Measurements from ENCODE around the gene ZNF787. TPM values are rescaled to one million over a fixed set of nuclear protein-coding genes. Genes with fewer than 3 reads are reported as not detected.

Gene ZNF787
- total RNA-seq, 4 donors from 2014 or later = 7.8 to 21.3 (median 14.2) TPM

- Histone ChIP-seq H3K4me3 (replicated peaks in 1 of 3) (no peak overlapping the region), H3K9me3 (no peaks in the 10 kb centered on the region), H3K27me3 (no peaks in the 10 kb centered on the region), H3K27ac (no peak overlapping the region), H3K4me1 (no peaks in the 10 kb centered on the region), H3K36me3 (peaks cover 3 to 4% of the 10 kb centered on the region in 2 donors)
- no peak for TF ChIP-seq CTCF (IDR thresholded peaks at IDR 0.05)
- no peak for TF ChIP-seq POLR2A (IDR thresholded peaks at IDR 0.05)
- intact Hi-C loops (cut with DNase I) = no loop called here
- 90 to 93% methylated on average over 14 of the region's 14 CpGs for WGBS, 2 donors
- no peak for DNase-seq
These were observed 31.8 kb downstream of the ZNF787 start for GRCh38 chr19:56089344-56089743.

GRCh38 chr19:56088497-56089215, 32.4 kb downstream of the ZNF787 start:
- Histone ChIP-seq H3K36me3 (peaks cover 3 to 4% of the 10 kb centered on the region in 2 donors), H3K9me3 (no peaks in the 10 kb centered on the region), H3K27ac (no peak overlapping the region), H3K27me3 (no peaks in the 10 kb centered on the region), H3K4me1 (no peaks in the 10 kb centered on the region), H3K4me3 (replicated peaks in 1 of 3) (no peak overlapping the region)
- DNase-seq = no peak
- 96 to 97% methylated on average over 53 to 62 of the region's 66 CpGs for WGBS, 2 donors
- intact Hi-C loops (cut with DNase I) = no loop called here
- TF ChIP-seq POLR2A (IDR thresholded peaks at IDR 0.05) = no peak
- TF ChIP-seq CTCF (IDR thresholded peaks at IDR 0.05) = no peak

GRCh38 chr19:56087647-56088496, 33.2 kb downstream of the ZNF787 start:
- DNase-seq = no peak
- WGBS, 2 donors = 88 to 89% methylated on average over 59 to 77 of the region's 104 CpGs

GRCh38 chr19:56086671-56087430, 34.2 kb downstream of the ZNF787 start:
- H3K36me3 ChIP-seq = peaks cover 3 to 4% of the 10 kb centered on the region in 2 donors
- no peaks in the 10 kb centered on the region for H3K27me3 ChIP-seq
- no peak overlapping the region for H3K27ac ChIP-seq
- intact Hi-C loops (cut with DNase I) = no loop called here
- TF ChIP-seq POLR2A (IDR thresholded peaks at IDR 0.05) = no peak
- no peak for TF ChIP-seq CTCF (IDR thresholded peaks at IDR 0.05)
- no peaks in the 10 kb centered on the region for H3K9me3 ChIP-seq
- H3K4me3 ChIP-seq (replicated peaks in 1 of 3) = no peak overlapping the region
- no peaks in the 10 kb centered on the region for H3K4me1 ChIP-seq
- 82 to 84% methylated on average over 24 to 34 of the region's 49 CpGs for WGBS, 2 donors
- DNase-seq = no peak

More at GRCh38 chr19:56087647-56088496, 33.2 kb downstream of the ZNF787 start:
- Histone ChIP-seq H3K36me3 (peaks cover 3 to 4% of the 10 kb centered on the region in 2 donors), H3K27me3 (no peaks in the 10 kb centered on the region), H3K9me3 (no peaks in the 10 kb centered on the region), H3K4me3 (replicated peaks in 1 of 3) (no peak overlapping the region), H3K27ac (no peak overlapping the region), H3K4me1 (no peaks in the 10 kb centered on the region)
- no peak for TF ChIP-seq CTCF (IDR thresholded peaks at IDR 0.05)
- intact Hi-C loops (cut with DNase I) = no loop called here

All from thyroid gland (tissue), 4 donors.